ENCODE data around the gene SEMA3A. TPM values are rescaled to one million over a fixed set of nuclear protein-coding genes. Genes with fewer than 3 reads are reported as not detected.

SEMA3A gene
- total RNA-seq, 1 donor from 2014 or later = 1.9 TPM

GRCh38 chr7:83983606-83984005, 211.0 kb downstream of the SEMA3A start:
- TF ChIP-seq CTCF (IDR thresholded peaks at IDR 0.05; ENCODE audit: borderline replicate concordance) = no peak
- no peak overlapping the region for H3K4me3 ChIP-seq
- no peaks in the 10 kb centered on the region for H3K27me3 ChIP-seq (ENCODE audit: low read depth)
- no peaks in the 10 kb centered on the region for H3K4me1 ChIP-seq
- intact Hi-C loops (cut with micrococcal nuclease) = no loop called here
- H3K9me3 ChIP-seq (replicated peaks) = no peaks in the 10 kb centered on the region
- H3K36me3 ChIP-seq = no peaks in the 10 kb centered on the region
- H3K27ac ChIP-seq (replicated peaks) = no peak overlapping the region
- DNase-seq = no peak

GRCh38 chr7:83976302-83976701, 218.3 kb downstream of the SEMA3A start:
- DNase-seq = no peak
- Histone ChIP-seq H3K36me3 (no peaks in the 10 kb centered on the region), H3K9me3 (replicated peaks) (no peaks in the 10 kb centered on the region), H3K4me3 (no peak overlapping the region), H3K4me1 (no peaks in the 10 kb centered on the region), H3K27ac (replicated peaks) (no peak overlapping the region), H3K27me3 (ENCODE audit: low read depth) (no peaks in the 10 kb centered on the region)
- intact Hi-C loops (cut with micrococcal nuclease) = loop anchor here (2.0 to 10.0 kb wide), 3 partner anchors 216 to 1046 kb away; partner anchors contain the start of gene SEMA3A
- peak; percentile 79 for TF ChIP-seq CTCF (IDR thresholded peaks at IDR 0.05; ENCODE audit: borderline replicate concordance)

- H3K27me3 ChIP-seq (ENCODE audit: low read depth) = no peaks in the 10 kb centered on the region
- intact Hi-C loops (cut with micrococcal nuclease) = loop anchor here (10.0 kb wide), 1 partner anchor 485 kb away; no protein-coding TSS in a partner anchor
- no peak for DNase-seq
- no peak for TF ChIP-seq CTCF (IDR thresholded peaks at IDR 0.05; ENCODE audit: borderline replicate concordance)
- H3K27ac ChIP-seq (replicated peaks) = no peak overlapping the region
- no peak overlapping the region for H3K4me3 ChIP-seq
- no peaks in the 10 kb centered on the region for H3K4me1 ChIP-seq
- H3K9me3 ChIP-seq (replicated peaks) = no peaks in the 10 kb centered on the region
- H3K36me3 ChIP-seq = no peaks in the 10 kb centered on the region
Measured at GRCh38 chr7:83970081-83970480, 224.5 kb downstream of the SEMA3A start.

- Histone ChIP-seq H3K4me3 (no peak overlapping the region), H3K27me3 (ENCODE audit: low read depth) (no peaks in the 10 kb centered on the region), H3K4me1 (no peaks in the 10 kb centered on the region), H3K27ac (replicated peaks) (no peak overlapping the region), H3K36me3 (no peaks in the 10 kb centered on the region), H3K9me3 (replicated peaks) (no peaks in the 10 kb centered on the region)
- no peak for TF ChIP-seq CTCF (IDR thresholded peaks at IDR 0.05; ENCODE audit: borderline replicate concordance)
- DNase-seq = no peak
- intact Hi-C loops (cut with micrococcal nuclease) = no loop called here
Measured at GRCh38 chr7:83964318-83964717, 230.3 kb downstream of the SEMA3A start.

- TF ChIP-seq CTCF (IDR thresholded peaks at IDR 0.05; ENCODE audit: borderline replicate concordance) = no peak
- intact Hi-C loops (cut with micrococcal nuclease) = no loop called here
- Histone ChIP-seq H3K27ac (replicated peaks) (no peak overlapping the region), H3K4me1 (no peaks in the 10 kb centered on the region), H3K27me3 (ENCODE audit: low read depth) (no peaks in the 10 kb centered on the region), H3K9me3 (replicated peaks) (no peaks in the 10 kb centered on the region), H3K36me3 (no peaks in the 10 kb centered on the region), H3K4me3 (no peak overlapping the region)
- no peak for DNase-seq
Measured at GRCh38 chr7:83957333-83957732, 237.3 kb downstream of the SEMA3A start.

- Histone ChIP-seq H3K36me3 (no peaks in the 10 kb centered on the region), H3K9me3 (replicated peaks) (no peaks in the 10 kb centered on the region), H3K27me3 (ENCODE audit: low read depth) (no peaks in the 10 kb centered on the region), H3K4me1 (no peaks in the 10 kb centered on the region), H3K4me3 (no peak overlapping the region), H3K27ac (replicated peaks) (no peak overlapping the region)
- no peak for TF ChIP-seq CTCF (IDR thresholded peaks at IDR 0.05; ENCODE audit: borderline replicate concordance)
- no peak for DNase-seq
- intact Hi-C loops (cut with micrococcal nuclease) = no loop called here
Measured at GRCh38 chr7:83956104-83956503, 238.5 kb downstream of the SEMA3A start.

Data from left ventricle myocardium inferior (tissue), 1 donor.